A673 (cell line): ENCODE measurements around the gene PPP2R1A. TPM values are rescaled to one million over a fixed set of nuclear protein-coding genes. Genes with fewer than 3 reads are reported as not detected.

Experiments used
- BruUV-seq: library from RNA; stranded (reverse); fragments of 400-500 nt; replicated peaks from 2 replicates; lab custom pipeline; 2021; lab: Mats Ljungman, UMichigan
- CTCF ChIA-PET: fragments of 300-600 bp; sonication (Branson Sonifier 250); formaldehyde crosslinking; loops from one replicate; lab custom pipeline; 2022; ENCODE audit warnings: antibody characterized with exemption; lab: Charles Lee
- POLR2A ChIA-PET: fragments of 300-600 bp; sonication (Branson Sonifier 250); formaldehyde crosslinking; loops from one replicate; lab custom pipeline; 2022; ENCODE audit warnings: antibody characterized with exemption; ENCODE audit not compliant: low non-redundant PET; lab: Charles Lee
- DNase-seq: peaks from one replicate; pipeline ENCODE4 v3.0.0-alpha.2; 2015; ENCODE audit warnings: low spot score
- H3K27ac ChIP-seq: fragments of 200-600 bp; sonication (generic); 2 replicates; pipeline ENCODE4 v1.5.1; 2016; ENCODE audit warnings: mixed run types, low read depth, mild to moderate bottlenecking, mixed read lengths, antibody characterized with exemption, low read length; ENCODE audit not compliant: poor library complexity, severe bottlenecking
- H3K27me3 ChIP-seq: fragments of 200-600 bp; sonication (generic); replicated peaks from 2 replicates; pipeline ENCODE4 v1.6.1; 2017; ENCODE audit warnings: mixed run types, low read depth, mild to moderate bottlenecking, mixed read lengths, antibody characterized with exemption, low read length; ENCODE audit not compliant: insufficient read depth, poor library complexity
- H3K36me3 ChIP-seq: fragments of 200-600 bp; sonication (generic); 2 replicates; pipeline ENCODE4 v1.6.1; 2016; ENCODE audit warnings: mixed run types, mild to moderate bottlenecking, mixed read lengths, antibody characterized with exemption, low read length; ENCODE audit not compliant: insufficient read depth, poor library complexity, severe bottlenecking
- H3K4me1 ChIP-seq: fragments of 200-600 bp; sonication (generic); 2 replicates; pipeline ENCODE4 v1.6.1; 2017; ENCODE audit warnings: mixed run types, mild to moderate bottlenecking, mixed read lengths, antibody characterized with exemption, low read length; ENCODE audit not compliant: insufficient read depth, poor library complexity, severe bottlenecking
- H3K4me3 ChIP-seq: fragments of 200-600 bp; sonication (generic); 2 replicates; pipeline ENCODE4 v1.5.1; 2016; ENCODE audit warnings: low read depth, mixed run types, mild to moderate bottlenecking, mixed read lengths, low read length; ENCODE audit not compliant: poor library complexity, severe bottlenecking
- H3K9me3 ChIP-seq: fragments of 200-600 bp; sonication (generic); 2 replicates; pipeline ENCODE4 v1.6.1; 2016; ENCODE audit warnings: mixed run types, low read depth, mild to moderate bottlenecking, mixed read lengths, antibody characterized with exemption, low read length; ENCODE audit not compliant: poor library complexity, severe bottlenecking
- EZH2 ChIP-seq: fragments of 200-600 bp; sonication (generic); IDR thresholded peaks from 2 replicates; pipeline ENCODE4 v1.6.1; 2017; ENCODE audit warnings: borderline replicate concordance, low read depth, mild to moderate bottlenecking, mixed read lengths, antibody characterized with exemption, low read length; ENCODE audit not compliant: poor library complexity, severe bottlenecking
- intact Hi-C: fragments of 100-400 bp; cut with micrococcal nuclease; formaldehyde crosslinking; loops from one replicate; pipeline ENCODE4 v1.10.0; 2022; ENCODE audit not compliant: unreplicated experiment
- total RNA-seq: library from RNA; stranded (reverse); gene quantifications from 2 replicates; pipeline ENCODE4 v1.2.3, GENCODE V29; 2021
- TF ChIP-seq, protein P1 (sequence below): fragments of 300-800, 200-600 bp; sonication (generic); conservative IDR thresholded peaks from 2 replicates; pipeline ENCODE4 v1.5.1; 2017; ENCODE audit warnings: low read depth, mild to moderate bottlenecking, antibody characterized with exemption, low read length, moderate library complexity, mixed read lengths

The PPP2R1A gene
- total RNA-seq, 1 experiment from 2014 or later: 324 TPM

GRCh38 chr19:52170863-52171320 lies 19.0 kb upstream of the PPP2R1A start:
- Histone ChIP-seq H3K4me3 (peak overlapping the region; percentile 73), H3K36me3 (peaks cover 4% of the 10 kb centered on the region), H3K27me3 (no peaks in the 10 kb centered on the region), H3K27ac (peak overlapping the region; percentile 61), H3K4me1 (no peaks in the 10 kb centered on the region), H3K9me3 (peaks cover 4% of the 10 kb centered on the region)
- no peak for TF ChIP-seq EZH2
- TF ChIP-seq, protein P1, sequence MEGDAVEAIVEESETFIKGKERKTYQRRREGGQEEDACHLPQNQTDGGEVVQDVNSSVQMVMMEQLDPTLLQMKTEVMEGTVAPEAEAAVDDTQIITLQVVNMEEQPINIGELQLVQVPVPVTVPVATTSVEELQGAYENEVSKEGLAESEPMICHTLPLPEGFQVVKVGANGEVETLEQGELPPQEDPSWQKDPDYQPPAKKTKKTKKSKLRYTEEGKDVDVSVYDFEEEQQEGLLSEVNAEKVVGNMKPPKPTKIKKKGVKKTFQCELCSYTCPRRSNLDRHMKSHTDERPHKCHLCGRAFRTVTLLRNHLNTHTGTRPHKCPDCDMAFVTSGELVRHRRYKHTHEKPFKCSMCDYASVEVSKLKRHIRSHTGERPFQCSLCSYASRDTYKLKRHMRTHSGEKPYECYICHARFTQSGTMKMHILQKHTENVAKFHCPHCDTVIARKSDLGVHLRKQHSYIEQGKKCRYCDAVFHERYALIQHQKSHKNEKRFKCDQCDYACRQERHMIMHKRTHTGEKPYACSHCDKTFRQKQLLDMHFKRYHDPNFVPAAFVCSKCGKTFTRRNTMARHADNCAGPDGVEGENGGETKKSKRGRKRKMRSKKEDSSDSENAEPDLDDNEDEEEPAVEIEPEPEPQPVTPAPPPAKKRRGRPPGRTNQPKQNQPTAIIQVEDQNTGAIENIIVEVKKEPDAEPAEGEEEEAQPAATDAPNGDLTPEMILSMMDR: no peak
- ChIA-PET CTCF (no interaction called here), POLR2A (no interaction called here)
- peak; percentile 16 for DNase-seq
- TSS peak; percentile 62 for BruUV-seq
- intact Hi-C loops: no loop called here

DNA sequence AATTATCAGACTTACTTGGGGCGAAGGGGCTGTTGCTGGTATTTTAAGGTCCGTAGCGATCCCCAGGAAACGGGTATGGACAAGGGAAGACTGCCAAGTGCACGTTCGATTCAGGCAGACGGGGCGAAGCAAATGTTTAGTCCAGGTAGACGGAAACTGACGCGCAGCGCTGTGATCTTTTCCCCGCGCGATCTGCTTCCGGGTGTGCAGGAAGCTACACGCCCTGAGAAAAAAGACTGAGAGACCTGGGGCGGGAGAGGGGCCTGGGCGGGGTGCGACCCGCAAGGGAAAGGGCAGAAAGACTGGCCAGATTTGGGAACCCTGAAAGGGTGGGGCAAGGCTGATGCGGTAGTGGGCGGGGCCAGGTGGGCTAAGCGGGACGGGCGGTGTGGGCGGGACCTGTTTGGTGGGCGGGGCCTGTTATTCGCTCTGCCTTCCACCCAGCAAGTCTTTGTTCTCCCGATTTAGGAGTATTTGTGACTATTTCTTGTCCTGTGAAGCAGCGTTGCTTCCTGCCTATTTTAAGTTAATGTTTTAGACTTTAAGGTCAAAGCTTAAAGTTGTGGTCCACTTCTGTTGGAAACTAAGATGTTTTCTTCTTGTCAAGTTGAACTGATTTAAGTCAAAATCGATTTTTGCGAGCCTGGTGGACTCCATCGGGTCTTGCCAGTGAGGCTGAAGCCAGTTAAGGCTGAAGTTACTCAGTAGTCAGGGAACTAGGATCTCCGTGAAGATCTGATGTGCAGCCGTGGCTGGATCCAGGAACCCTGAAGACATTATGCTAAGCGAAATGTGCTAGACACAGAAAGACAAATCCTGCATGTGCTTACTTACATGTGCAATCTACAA lies 18.3 kb upstream of the PPP2R1A start, which contains the start of gene ZNF836:
ZNF836 (minus strand) TSS at position 301 of the 849 bp plus-strand sequence. CDS start 3,549 bp downstream, outside the sequence.
- ChIA-PET CTCF (interaction anchor here (0.5 kb wide), 1 partner anchor 1682 kb away, joined by 5 read pairs; no protein-coding TSS in a partner anchor), POLR2A (no interaction called here)
- Histone ChIP-seq H3K9me3 (peaks cover 4% of the 10 kb centered on the region), H3K36me3 (peaks cover 4% of the 10 kb centered on the region), H3K27me3 (no peaks in the 10 kb centered on the region), H3K27ac (peak within 1 kb of the TSS; percentile 61), H3K4me1 (no peaks in the 10 kb centered on the region), H3K4me3 (peak within 1 kb of the TSS; percentile 73)
- DNase-seq: peak; percentile 77
- no TSS peak for BruUV-seq
- TF ChIP-seq, protein P1: no peak
- no peak for TF ChIP-seq EZH2
- intact Hi-C loops: no loop called here

- H3K9me3 ChIP-seq: peaks cover 4% of the 10 kb centered on the region
- no peaks in the 10 kb centered on the region for H3K4me1 ChIP-seq
- no peak for DNase-seq
- no TSS peak for BruUV-seq
- no peak overlapping the region for H3K27ac ChIP-seq
- peaks cover 4% of the 10 kb centered on the region for H3K36me3 ChIP-seq
- H3K4me3 ChIP-seq: no peak overlapping the region
- no peaks in the 10 kb centered on the region for H3K27me3 ChIP-seq
- CTCF ChIA-PET: no interaction called here
- no peak for TF ChIP-seq EZH2
- TF ChIP-seq, protein P1: no peak
- intact Hi-C loops: no loop called here
- POLR2A ChIA-PET: no interaction called here
These were observed 17.5 kb upstream of the PPP2R1A start for GRCh38 chr19:52172347-52172746.
